PC-9 (cell line): ENCODE results near the gene ZNF598.

Source experiments
- EZH2 ChIP-seq: fragments of 200-600 bp; sonication (generic); IDR thresholded peaks from 2 replicates; pipeline ENCODE4 v1.8.0; 2017; ENCODE audit warnings: antibody characterized with exemption, low read depth
- TF ChIP-seq, protein P1 (sequence below): fragments of 200-600 bp; sonication (generic); conservative IDR thresholded peaks from 2 replicates; pipeline ENCODE4 v1.6.1; 2017; ENCODE audit warnings: mixed run types, antibody characterized with exemption, mild to moderate bottlenecking, moderate library complexity

DNA sequence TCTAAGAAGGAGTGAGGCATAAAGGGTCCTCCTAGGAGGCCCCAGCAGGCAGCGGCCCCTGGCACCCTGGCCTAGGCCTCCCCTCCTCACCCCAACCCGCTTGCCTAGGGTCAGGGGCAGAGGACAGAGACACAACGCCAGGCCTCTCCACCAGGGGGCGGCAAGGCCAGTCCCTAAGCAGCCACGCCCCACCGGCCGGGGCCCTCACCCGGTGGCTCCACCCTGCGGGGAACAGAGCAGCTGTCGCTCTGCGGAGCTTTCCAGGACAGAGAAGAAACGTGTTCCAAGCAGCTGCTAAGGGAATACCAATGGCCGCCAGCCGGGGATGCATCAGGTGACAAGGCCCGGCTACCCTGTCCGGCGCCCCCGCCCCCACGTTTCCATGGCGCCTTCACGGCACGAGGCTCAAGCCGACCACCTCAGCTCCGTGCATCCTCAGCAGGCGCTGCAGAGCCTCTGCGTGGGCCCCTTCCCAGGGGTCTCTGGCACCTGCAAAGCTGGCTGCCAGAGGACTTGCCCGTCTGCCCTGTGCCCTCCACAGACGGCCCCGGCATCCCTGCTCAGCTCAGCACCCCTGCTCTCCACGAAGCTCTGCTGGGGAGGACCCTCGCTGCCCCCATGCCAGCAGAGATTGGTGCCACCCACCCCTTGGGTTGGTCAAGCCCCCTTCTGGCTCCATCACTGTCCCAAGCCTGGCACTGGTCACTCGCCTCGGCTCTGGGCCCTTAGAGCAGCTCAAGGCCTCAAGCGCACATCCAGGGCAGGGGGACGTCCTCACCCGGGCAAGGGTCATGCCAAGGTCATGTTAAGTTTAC lies 5.6 kb downstream of the ZNF598 start:
- TF ChIP-seq, protein P1, sequence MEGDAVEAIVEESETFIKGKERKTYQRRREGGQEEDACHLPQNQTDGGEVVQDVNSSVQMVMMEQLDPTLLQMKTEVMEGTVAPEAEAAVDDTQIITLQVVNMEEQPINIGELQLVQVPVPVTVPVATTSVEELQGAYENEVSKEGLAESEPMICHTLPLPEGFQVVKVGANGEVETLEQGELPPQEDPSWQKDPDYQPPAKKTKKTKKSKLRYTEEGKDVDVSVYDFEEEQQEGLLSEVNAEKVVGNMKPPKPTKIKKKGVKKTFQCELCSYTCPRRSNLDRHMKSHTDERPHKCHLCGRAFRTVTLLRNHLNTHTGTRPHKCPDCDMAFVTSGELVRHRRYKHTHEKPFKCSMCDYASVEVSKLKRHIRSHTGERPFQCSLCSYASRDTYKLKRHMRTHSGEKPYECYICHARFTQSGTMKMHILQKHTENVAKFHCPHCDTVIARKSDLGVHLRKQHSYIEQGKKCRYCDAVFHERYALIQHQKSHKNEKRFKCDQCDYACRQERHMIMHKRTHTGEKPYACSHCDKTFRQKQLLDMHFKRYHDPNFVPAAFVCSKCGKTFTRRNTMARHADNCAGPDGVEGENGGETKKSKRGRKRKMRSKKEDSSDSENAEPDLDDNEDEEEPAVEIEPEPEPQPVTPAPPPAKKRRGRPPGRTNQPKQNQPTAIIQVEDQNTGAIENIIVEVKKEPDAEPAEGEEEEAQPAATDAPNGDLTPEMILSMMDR, result peak; percentile 85
- TF ChIP-seq EZH2, result no peak
